Measurements from ENCODE around the gene MRPS27.
A peak's percentile ranks its signal among the peaks of the same experiment; 100 is the strongest.

Gene MRPS27

DNA sequence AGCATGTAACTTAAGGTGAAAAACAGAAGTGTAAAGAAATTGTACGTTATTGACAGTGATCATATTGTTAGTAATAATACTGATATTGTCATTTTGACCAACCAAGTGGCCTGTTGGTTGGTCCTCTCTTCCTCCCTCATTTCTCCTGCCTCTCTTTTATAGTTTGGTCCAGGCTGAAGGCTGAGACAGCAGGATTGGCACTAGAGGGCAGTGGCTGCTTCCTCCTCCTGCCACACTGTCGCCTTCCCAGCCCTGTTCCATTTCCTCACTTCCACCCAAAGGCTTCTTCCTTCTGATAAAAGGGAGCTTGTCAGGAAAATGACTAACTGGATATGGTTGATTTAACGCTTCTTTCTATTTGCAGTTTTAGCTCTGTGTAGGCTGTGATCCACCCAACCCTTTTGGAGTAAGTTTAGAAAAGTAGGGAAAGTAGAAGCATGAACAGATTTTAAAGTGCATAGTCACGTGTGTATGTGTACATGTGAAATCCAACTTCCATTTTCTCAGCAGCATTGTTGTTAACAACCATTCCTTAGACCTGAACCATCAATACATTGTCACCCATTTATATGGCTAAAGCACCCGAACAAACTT is 35.8 kb upstream of the MRPS27 start:
- Histone ChIP-seq H3K27ac (ENCODE audit: low read depth, low read length) (no peak overlapping the region), H3K27me3 (ENCODE audit: control insufficient read depth, low read length) (no peaks in the 10 kb centered on the region), H3K4me2 (ENCODE audit: low read length) (no peak overlapping the region), H3K4me1 (ENCODE audit: control insufficient read depth, low read length) (no peaks in the 10 kb centered on the region), H3K36me3 (ENCODE audit: control insufficient read depth, low read length) (peaks cover 27% of the 10 kb centered on the region), H3K9me2 (replicated peaks; ENCODE audit: control insufficient read depth, low read length) (no peaks in the 10 kb centered on the region), H3K79me2 (ENCODE audit: control insufficient read depth, low read length) (no peaks in the 10 kb centered on the region), H4K20me1 (ENCODE audit: control insufficient read depth, insufficient read depth, low read depth, low read length) (no peaks in the 10 kb centered on the region), H3K4me3 (ENCODE audit: low read length) (no peak overlapping the region), H3K9me3 (ENCODE audit: control insufficient read depth, insufficient read depth, low read length) (no peaks in the 10 kb centered on the region), H3F3A (ENCODE audit: control insufficient read depth, insufficient read depth) (no peaks in the 10 kb centered on the region)
- no peak for TF ChIP-seq EZH2phosphoT487 (IDR thresholded peaks at IDR 0.05; ENCODE audit: borderline replicate concordance, low read length)
- peak; percentile 20 for TF ChIP-seq CTCF (IDR thresholded peaks at IDR 0.05; ENCODE audit: low read depth, low read length, poor library complexity, severe bottlenecking)

DNA sequence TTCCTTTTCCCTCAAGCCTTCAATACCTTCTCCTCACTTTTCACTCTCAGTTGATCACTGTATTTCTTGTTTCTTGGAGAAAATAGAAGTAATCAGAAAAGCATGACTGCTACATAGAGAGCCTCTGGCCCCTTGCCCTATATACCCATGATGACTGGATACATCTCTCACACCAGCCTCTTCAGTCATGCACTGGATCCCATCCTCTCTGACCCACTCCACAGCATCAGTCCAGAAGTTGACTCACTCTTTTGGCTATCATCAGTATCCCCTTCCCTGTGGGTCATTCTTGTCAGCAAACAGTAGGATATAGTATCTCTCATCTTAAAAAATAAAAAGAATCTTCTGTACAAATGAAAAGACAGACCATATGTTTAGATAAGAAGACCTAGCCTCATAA is 33.0 kb upstream of the MRPS27 start:
- no peaks in the 10 kb centered on the region for H3K9me3 ChIP-seq (ENCODE audit: control insufficient read depth, insufficient read depth, low read length)
- H3K4me2 ChIP-seq (ENCODE audit: low read length) = no peak overlapping the region
- H3K79me2 ChIP-seq (ENCODE audit: control insufficient read depth, low read length) = no peaks in the 10 kb centered on the region
- no peaks in the 10 kb centered on the region for H4K20me1 ChIP-seq (ENCODE audit: control insufficient read depth, insufficient read depth, low read depth, low read length)
- TF ChIP-seq EZH2phosphoT487 (IDR thresholded peaks at IDR 0.05; ENCODE audit: borderline replicate concordance, low read length) (no peak), CTCF (IDR thresholded peaks at IDR 0.05; ENCODE audit: low read depth, low read length, poor library complexity, severe bottlenecking) (no peak)
- H3K4me1 ChIP-seq (ENCODE audit: control insufficient read depth, low read length) = no peaks in the 10 kb centered on the region
- H3K36me3 ChIP-seq (ENCODE audit: control insufficient read depth, low read length) = peaks cover 1% of the 10 kb centered on the region
- H3K4me3 ChIP-seq (ENCODE audit: low read length) = no peak overlapping the region
- H3K27me3 ChIP-seq (ENCODE audit: control insufficient read depth, low read length) = no peaks in the 10 kb centered on the region
- no peak overlapping the region for H3K27ac ChIP-seq (ENCODE audit: low read depth, low read length)
- no peaks in the 10 kb centered on the region for H3F3A ChIP-seq (ENCODE audit: control insufficient read depth, insufficient read depth)
- no peaks in the 10 kb centered on the region for H3K9me2 ChIP-seq (replicated peaks; ENCODE audit: control insufficient read depth, low read length)

DNA sequence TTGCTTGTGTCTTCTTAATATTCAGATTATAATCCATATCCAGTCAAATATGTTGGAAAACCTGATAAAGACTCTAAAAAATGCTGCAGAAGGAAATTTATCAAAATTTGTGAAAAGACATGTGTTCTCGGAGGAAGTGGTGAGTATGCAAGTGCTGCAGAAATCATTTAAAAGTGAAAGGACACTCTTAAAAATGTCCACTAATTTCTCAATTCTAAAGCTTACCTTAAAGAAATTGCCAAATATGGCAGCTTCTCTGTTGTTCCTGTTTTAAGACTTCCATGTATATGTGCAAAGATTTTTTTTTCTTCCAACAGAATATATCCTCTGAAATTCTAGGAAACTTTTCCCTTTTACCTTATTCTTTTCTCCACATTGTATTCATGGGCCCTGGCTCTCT is 32.6 kb upstream of the MRPS27 start:
- Histone ChIP-seq H3K9me3 (ENCODE audit: control insufficient read depth, insufficient read depth, low read length) (no peaks in the 10 kb centered on the region), H3K4me1 (ENCODE audit: control insufficient read depth, low read length) (no peaks in the 10 kb centered on the region), H3K9me2 (replicated peaks; ENCODE audit: control insufficient read depth, low read length) (no peaks in the 10 kb centered on the region), H3K4me2 (ENCODE audit: low read length) (no peak overlapping the region), H3K27me3 (ENCODE audit: control insufficient read depth, low read length) (no peaks in the 10 kb centered on the region), H4K20me1 (ENCODE audit: control insufficient read depth, insufficient read depth, low read depth, low read length) (no peaks in the 10 kb centered on the region), H3K4me3 (ENCODE audit: low read length) (no peak overlapping the region), H3K36me3 (ENCODE audit: control insufficient read depth, low read length) (no peaks in the 10 kb centered on the region), H3K79me2 (ENCODE audit: control insufficient read depth, low read length) (no peaks in the 10 kb centered on the region), H3K27ac (ENCODE audit: low read depth, low read length) (no peak overlapping the region), H3F3A (ENCODE audit: control insufficient read depth, insufficient read depth) (no peaks in the 10 kb centered on the region)
- TF ChIP-seq EZH2phosphoT487 (IDR thresholded peaks at IDR 0.05; ENCODE audit: borderline replicate concordance, low read length) = no peak
- no peak for TF ChIP-seq CTCF (IDR thresholded peaks at IDR 0.05; ENCODE audit: low read depth, low read length, poor library complexity, severe bottlenecking)

Measured in DOHH2 (cell line).